Stimulated activated CD4-positive, alpha-beta T cell treated with anti-CD3 and anti-CD28 coated beads, TNF-alpha, amount 100 ng/mL, for 1 hour (primary cell): ENCODE data around the gene OR5L2.
"Not testable (repeated sequence)": the region's sequence is repeated elsewhere in the genome, so short reads cannot be mapped to it uniquely, and the experiment has no call there.

Source experiments
- DNase-seq, 3 donors: peaks; one replicate each; pipeline ENCODE4 v3.0.0-alpha.2; 2020; ENCODE audit warnings: low read depth in 3 of 3, low spot score in 1 of 3

Gene OR5L2

GRCh38 chr11:55826919-55827318 is at the start of gene OR5L2:
TSS of gene OR5L2 (plus strand) at chr11:55827219. CDS start at chr11:55827219, 0 bp downstream.
- DNase-seq: no peak

- DNase-seq: no peak
Observed at GRCh38 chr11:55791606-55792005, 35.4 kb upstream of the OR5L2 start.

DNA sequence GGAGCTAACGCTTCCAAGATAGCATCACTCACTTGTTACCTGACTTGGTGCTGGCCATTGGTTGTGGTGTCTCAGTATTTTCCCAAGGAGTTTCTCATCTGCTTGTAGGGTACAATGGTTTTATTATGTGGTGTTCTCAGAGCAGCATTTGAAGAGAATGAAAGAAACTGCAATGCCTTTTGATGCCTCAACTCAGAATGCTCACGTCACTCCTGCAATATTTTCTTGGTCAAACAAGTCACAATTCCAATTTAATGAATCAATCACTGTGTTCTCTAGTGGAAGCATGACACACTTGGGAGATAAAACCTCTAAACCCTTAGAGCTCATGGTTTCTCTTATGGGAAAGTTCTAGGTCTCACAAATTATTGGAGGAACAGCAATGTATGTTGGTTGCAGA is 33.7 kb upstream of the OR5L2 start:
- no peak for DNase-seq

GRCh38 chr11:55795256-55795655 is 31.8 kb upstream of the OR5L2 start, which contains the start of gene OR5D14:
TSS of gene OR5D14 (plus strand) at chr11:55795556. CDS start at chr11:55795556, 0 bp downstream.
- DNase-seq: no peak

DNA sequence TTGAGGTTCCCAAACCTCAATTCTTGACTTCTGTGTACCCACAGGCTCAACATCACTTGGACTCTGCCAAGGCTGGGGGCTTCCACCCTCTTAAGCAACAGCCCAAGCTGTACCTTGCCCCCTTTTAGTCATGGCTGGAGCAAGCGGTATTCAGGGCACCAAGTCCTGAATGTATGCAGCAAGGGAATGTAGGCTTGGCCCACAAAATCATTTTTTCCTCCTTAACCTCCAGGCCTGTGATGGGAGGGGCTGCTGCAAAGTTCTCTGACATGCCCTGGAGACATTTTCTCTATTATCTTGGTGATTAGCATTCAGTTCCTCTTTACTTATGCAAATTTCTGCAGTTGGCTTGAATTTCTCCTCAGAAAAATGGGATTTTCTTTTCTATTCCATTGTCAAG is 20.8 kb upstream of the OR5L2 start:
- DNase-seq: no peak

DNA sequence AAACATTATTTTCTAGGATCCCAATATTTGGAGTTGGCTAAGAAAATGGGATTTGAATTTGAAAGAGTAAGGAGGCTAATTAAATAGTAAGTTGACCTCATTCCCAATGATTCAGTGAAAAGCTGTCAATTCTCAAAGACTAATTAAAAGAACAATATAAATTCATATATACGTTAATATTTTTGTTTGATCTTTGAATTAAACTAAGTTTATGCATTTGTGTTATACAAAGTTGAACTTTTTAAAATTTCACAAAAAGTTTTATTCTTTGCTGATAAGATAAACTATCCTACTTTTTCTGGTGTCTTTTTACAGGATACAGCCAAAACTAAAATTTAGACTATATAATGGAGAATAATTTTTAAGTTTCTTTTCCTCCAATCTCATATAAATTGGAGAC is 16.0 kb upstream of the OR5L2 start, which contains the start of gene OR5L1:
OR5L1 (plus strand) TSS at position 301 of the 400 bp plus-strand sequence. CDS start 100 bp downstream, outside the sequence.
- no peak for DNase-seq

- DNase-seq: no peak
Observed at GRCh38 chr11:55819330-55819729, 7.7 kb upstream of the OR5L2 start, which contains the start of gene OR5D18. TSS of gene OR5D18 (plus strand) at chr11:55819630. CDS start at chr11:55819630, 0 bp downstream.

GRCh38 chr11:55838452-55838851 is 11.4 kb downstream of the OR5L2 start, which contains the start of gene OR5D16:
TSS of gene OR5D16 (plus strand) at chr11:55838752. CDS start at chr11:55838752, 0 bp downstream.
- DNase-seq: no peak

DNA sequence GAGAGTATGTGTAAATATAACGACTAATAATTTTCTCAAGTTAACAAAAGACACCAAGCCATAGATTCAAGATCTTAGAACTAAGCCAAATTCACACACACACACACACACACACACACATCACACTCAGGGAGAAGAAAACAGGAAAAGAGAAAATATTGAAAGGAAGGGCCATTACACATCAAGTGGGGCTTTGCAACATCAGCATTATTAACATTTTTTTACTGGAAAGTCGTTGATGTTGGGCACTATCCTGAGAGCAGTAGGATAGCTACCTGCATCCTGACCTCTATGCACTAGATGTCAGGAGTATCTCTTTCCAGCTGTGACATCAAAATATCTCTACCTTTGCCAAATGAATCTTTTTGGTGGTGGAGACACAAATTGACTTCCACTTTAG is 20.4 kb downstream of the OR5L2 start:
- no peak for DNase-seq

- DNase-seq: no peak
Observed at GRCh38 chr11:55849037-55849436, 22.0 kb downstream of the OR5L2 start.

GRCh38 chr11:55852141-55852540 is 25.1 kb downstream of the OR5L2 start:
- no peak for DNase-seq

DNA sequence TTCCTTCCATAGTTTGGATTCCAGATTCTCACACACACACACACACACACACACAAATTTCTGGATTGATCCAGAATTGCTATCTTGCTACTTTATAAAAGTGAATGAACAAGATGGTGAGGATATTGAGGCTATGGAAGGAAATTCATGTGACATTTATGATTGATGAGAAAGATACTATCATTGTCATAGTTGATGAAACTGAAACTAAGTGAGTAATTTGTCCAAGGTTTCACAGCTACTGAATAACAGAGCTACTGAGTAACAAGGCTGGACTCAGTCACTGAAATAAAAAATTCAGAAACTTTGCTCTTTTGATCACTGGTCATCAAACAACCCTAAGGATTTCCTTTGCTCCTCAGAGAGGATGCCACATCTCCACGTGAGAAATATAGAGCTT is 27.7 kb downstream of the OR5L2 start:
- no peak for DNase-seq

DNA sequence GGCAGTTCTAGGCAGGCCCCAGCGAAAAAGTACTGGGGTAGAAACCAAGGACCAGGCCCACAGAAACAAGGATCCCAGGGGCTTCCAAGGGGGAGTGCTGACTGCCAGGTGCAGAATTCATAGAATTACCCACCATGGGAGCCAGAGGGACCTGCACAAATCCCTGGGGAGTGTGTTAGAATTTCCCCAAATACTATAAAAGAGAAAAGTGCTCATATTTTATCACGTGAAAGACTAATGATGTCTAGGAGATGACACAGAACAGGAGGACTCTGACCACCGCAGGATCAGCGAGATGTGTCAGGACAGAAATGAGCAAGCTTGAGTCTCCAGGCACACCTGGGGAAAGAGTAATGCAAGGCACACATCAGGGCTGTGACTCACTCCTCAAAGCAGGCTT is 40.3 kb downstream of the OR5L2 start:
- not testable (repeated sequence) for DNase-seq

DNA sequence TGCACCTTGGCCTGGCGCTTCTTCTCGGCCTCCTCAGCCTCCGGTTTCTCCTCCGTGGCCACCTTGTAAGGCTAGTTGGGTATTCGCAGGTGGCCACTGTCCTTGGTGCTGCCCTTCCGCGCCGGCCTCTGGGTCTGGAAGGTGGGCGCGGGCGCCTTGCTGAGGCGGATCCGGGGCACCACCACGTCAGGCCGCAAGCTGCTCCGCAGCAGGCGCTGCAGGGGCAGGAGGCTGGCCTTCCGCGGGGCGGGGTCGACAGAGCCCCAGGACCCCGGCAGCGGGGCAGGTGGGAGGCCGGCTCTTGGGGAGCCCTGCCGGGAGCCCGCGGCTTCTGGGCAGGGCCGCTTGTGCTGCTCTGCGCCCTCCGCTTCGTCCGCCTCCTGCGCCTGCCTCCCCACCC is 45.7 kb downstream of the OR5L2 start:
- not testable (repeated sequence) for DNase-seq

GRCh38 chr11:55873146-55873545 is 46.1 kb downstream of the OR5L2 start:
- DNase-seq: not testable (repeated sequence)
